ENCODE measurements around the gene FMN1. TPM values are rescaled to one million over a fixed set of nuclear protein-coding genes. Genes with fewer than 3 reads are reported as not detected.

Gene FMN1
- polyA plus RNA-seq, 1 donor from 2014 or later, result 0.40 TPM

GRCh38 chr15:32765236-32765635 lies 429.3 kb downstream of the FMN1 start:
- Histone ChIP-seq H3F3A (ENCODE audit: insufficient read depth, low read length, poor library complexity, severe bottlenecking) (no peaks in the 10 kb centered on the region), H3K9me3 (ENCODE audit: low read length) (no peaks in the 10 kb centered on the region), H4K20me1 (ENCODE audit: insufficient read depth) (no peaks in the 10 kb centered on the region), H3K27me3 (ENCODE audit: insufficient read depth, low read depth, low read length) (no peaks in the 10 kb centered on the region), H3K9me2 (ENCODE audit: insufficient read depth, low read length) (no peaks in the 10 kb centered on the region), H3K4me3 (ENCODE audit: low read length) (no peak overlapping the region), H3K79me2 (replicated peaks; ENCODE audit: insufficient read depth, low read length) (no peaks in the 10 kb centered on the region), H3K9ac (ENCODE audit: low read length) (no peak overlapping the region), H3K36me3 (ENCODE audit: insufficient read depth, low read length) (no peaks in the 10 kb centered on the region), H3K27ac (ENCODE audit: low read length) (no peak overlapping the region), H2AFZ (ENCODE audit: low read depth, low read length) (no peak overlapping the region), H3K4me2 (ENCODE audit: low read length) (no peak overlapping the region)
- TF ChIP-seq CTCF (IDR thresholded peaks at IDR 0.05; ENCODE audit: poor library complexity, severe bottlenecking) (no peak), MXI1 (conservative IDR thresholded peaks at IDR 0.05; ENCODE audit: poor library complexity, severe bottlenecking) (no peak), SMC3 (conservative IDR thresholded peaks at IDR 0.05; ENCODE audit: poor library complexity) (no peak), EP300 (conservative IDR thresholded peaks at IDR 0.05; ENCODE audit: poor library complexity, severe bottlenecking) (no peak), RAD21 (conservative IDR thresholded peaks at IDR 0.05) (no peak), POLR2AphosphoS5 (IDR thresholded peaks at IDR 0.05) (no peak), EZH2 (IDR thresholded peaks at IDR 0.05; ENCODE audit: borderline replicate concordance, insufficient read depth, low read length, poor library complexity, severe bottlenecking) (no peak), REST (IDR thresholded peaks at IDR 0.05; ENCODE audit: borderline replicate concordance) (no peak), TAF1 (IDR thresholded peaks at IDR 0.05; ENCODE audit: low read depth) (no peak)

- Histone ChIP-seq H3K27me3 (ENCODE audit: insufficient read depth, low read depth, low read length) (no peaks in the 10 kb centered on the region), H3K9me2 (ENCODE audit: insufficient read depth, low read length) (no peaks in the 10 kb centered on the region), H3K79me2 (replicated peaks; ENCODE audit: insufficient read depth, low read length) (no peaks in the 10 kb centered on the region), H3F3A (ENCODE audit: insufficient read depth, low read length, poor library complexity, severe bottlenecking) (no peaks in the 10 kb centered on the region), H2AFZ (ENCODE audit: low read depth, low read length) (no peak overlapping the region), H3K36me3 (ENCODE audit: insufficient read depth, low read length) (no peaks in the 10 kb centered on the region), H3K9me3 (ENCODE audit: low read length) (no peaks in the 10 kb centered on the region), H3K4me2 (ENCODE audit: low read length) (no peak overlapping the region), H3K9ac (ENCODE audit: low read length) (no peak overlapping the region), H3K27ac (ENCODE audit: low read length) (no peak overlapping the region), H4K20me1 (ENCODE audit: insufficient read depth) (no peaks in the 10 kb centered on the region), H3K4me3 (ENCODE audit: low read length) (no peak overlapping the region)
- no peak for TF ChIP-seq POLR2AphosphoS5 (IDR thresholded peaks at IDR 0.05)
- no peak for TF ChIP-seq EZH2 (IDR thresholded peaks at IDR 0.05; ENCODE audit: borderline replicate concordance, insufficient read depth, low read length, poor library complexity, severe bottlenecking)
- TF ChIP-seq SMC3 (conservative IDR thresholded peaks at IDR 0.05; ENCODE audit: poor library complexity), result no peak
- TF ChIP-seq EP300 (conservative IDR thresholded peaks at IDR 0.05; ENCODE audit: poor library complexity, severe bottlenecking), result no peak
Observed at GRCh38 chr15:32763295-32763694, 431.2 kb downstream of the FMN1 start.
